ENCODE results near the gene C21orf58.

DNA sequence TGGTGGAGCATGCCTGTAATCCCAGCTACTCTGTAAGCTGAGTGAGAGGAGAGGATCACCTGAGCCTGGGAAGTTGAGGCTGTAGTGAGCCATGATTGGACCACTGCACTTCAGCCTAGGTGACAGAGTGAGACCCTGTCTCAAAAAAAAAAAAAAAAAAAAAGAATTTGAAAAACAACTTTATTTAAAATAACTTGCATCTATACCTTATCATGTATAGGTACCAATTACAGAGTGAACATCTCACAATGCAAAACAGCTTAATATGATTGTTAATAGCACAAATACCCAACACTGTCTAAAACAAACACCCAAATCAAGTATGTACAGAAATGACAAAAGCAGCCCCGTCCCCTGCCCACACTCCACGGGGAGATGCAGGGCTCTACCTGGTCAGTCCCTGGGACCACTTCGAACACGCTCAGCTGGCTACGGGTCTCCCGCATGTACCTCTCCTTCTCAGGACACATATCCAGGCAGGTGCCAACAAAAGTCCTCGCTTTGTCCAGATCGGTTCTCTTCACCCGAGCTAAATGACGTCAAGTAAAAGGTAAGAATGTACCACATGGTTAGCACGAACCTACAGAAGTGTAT, 48.8 kb downstream of the C21orf58 start:
- TF ChIP-seq, protein P1, sequence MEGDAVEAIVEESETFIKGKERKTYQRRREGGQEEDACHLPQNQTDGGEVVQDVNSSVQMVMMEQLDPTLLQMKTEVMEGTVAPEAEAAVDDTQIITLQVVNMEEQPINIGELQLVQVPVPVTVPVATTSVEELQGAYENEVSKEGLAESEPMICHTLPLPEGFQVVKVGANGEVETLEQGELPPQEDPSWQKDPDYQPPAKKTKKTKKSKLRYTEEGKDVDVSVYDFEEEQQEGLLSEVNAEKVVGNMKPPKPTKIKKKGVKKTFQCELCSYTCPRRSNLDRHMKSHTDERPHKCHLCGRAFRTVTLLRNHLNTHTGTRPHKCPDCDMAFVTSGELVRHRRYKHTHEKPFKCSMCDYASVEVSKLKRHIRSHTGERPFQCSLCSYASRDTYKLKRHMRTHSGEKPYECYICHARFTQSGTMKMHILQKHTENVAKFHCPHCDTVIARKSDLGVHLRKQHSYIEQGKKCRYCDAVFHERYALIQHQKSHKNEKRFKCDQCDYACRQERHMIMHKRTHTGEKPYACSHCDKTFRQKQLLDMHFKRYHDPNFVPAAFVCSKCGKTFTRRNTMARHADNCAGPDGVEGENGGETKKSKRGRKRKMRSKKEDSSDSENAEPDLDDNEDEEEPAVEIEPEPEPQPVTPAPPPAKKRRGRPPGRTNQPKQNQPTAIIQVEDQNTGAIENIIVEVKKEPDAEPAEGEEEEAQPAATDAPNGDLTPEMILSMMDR (conservative IDR thresholded peaks at IDR 0.05; ENCODE audit: low read depth, low read length), result no peak
- no peak for TF ChIP-seq EZH2phosphoT487 (IDR thresholded peaks at IDR 0.05; ENCODE audit: borderline replicate concordance, low read length)
- TF ChIP-seq EZH2 (IDR thresholded peaks at IDR 0.05; ENCODE audit: low read length, unreplicated experiment), result no peak
